Stomach (tissue), 4 donors: ENCODE results near the gene MOB2.

Source experiments
- EP300 ChIP-seq: sonication (generic); formaldehyde crosslinking; IDR thresholded peaks from one replicate; pipeline ENCODE4 v1.6.1; 2017; ENCODE audit warnings: antibody characterized with exemption
- POLR2A ChIP-seq, 4 donors: fragments of 450-650 bp; IDR thresholded peaks; one replicate each; pipeline ENCODE4 v1.6.1; 2016; ENCODE audit warnings: antibody characterized with exemption in 4 of 4, control low read depth in 2 of 4, mild to moderate bottlenecking in 1 of 4, moderate library complexity in 1 of 4
- POLR2AphosphoS5 ChIP-seq, 3 donors: sonication (generic); formaldehyde crosslinking; IDR thresholded peaks; one replicate each; pipeline ENCODE4 v1.6.1; 2016; ENCODE audit warnings: antibody characterized with exemption in 3 of 3
- TF ChIP-seq, protein P1 (sequence below), 7 experiments: fragments of 450-650 bp in 4 of 7; fragments of 200-600 bp in 3 of 7; sonication (generic) in 3 of 7; IDR thresholded peaks; one replicate each; pipeline ENCODE4 v1.5.1; 2016 to 2019; ENCODE audit warnings: antibody characterized with exemption in 7 of 7, control low read depth in 2 of 7, mild to moderate bottlenecking in 1 of 7

DNA sequence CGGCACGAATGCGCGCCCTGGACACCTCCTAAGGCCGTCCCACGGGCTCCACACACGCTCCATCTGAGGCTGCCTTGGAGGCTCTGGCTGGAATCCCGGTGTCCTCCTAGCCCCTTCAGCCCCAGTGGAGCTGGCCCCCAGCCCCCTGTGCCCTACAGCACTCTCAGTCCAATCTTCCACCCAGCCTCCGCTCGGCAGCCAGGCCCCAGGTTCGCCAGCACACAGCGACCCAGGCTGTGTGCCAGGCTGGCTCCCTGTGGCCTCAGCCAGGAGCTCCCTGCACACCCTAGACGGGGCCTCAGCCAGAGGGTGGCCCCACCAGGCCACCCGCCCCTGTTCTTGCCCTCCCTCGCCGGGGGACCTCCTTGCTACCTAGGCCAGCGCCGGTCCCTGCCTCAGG, 18.6 kb downstream of the MOB2 start:
- TF ChIP-seq, protein P1, sequence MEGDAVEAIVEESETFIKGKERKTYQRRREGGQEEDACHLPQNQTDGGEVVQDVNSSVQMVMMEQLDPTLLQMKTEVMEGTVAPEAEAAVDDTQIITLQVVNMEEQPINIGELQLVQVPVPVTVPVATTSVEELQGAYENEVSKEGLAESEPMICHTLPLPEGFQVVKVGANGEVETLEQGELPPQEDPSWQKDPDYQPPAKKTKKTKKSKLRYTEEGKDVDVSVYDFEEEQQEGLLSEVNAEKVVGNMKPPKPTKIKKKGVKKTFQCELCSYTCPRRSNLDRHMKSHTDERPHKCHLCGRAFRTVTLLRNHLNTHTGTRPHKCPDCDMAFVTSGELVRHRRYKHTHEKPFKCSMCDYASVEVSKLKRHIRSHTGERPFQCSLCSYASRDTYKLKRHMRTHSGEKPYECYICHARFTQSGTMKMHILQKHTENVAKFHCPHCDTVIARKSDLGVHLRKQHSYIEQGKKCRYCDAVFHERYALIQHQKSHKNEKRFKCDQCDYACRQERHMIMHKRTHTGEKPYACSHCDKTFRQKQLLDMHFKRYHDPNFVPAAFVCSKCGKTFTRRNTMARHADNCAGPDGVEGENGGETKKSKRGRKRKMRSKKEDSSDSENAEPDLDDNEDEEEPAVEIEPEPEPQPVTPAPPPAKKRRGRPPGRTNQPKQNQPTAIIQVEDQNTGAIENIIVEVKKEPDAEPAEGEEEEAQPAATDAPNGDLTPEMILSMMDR (IDR thresholded peaks at IDR 0.05), result no peak
- TF ChIP-seq POLR2A (IDR thresholded peaks at IDR 0.05), result no peak
- no peak for TF ChIP-seq POLR2AphosphoS5 (IDR thresholded peaks at IDR 0.05)
- no peak for TF ChIP-seq EP300
